Fibroblast of lung (primary cell): ENCODE data around the gene DHFR2. TPM values are rescaled to one million over a fixed set of nuclear protein-coding genes. Genes with fewer than 3 reads are reported as not detected.
A peak's percentile ranks its signal among the peaks of the same experiment; 100 is the strongest.

ENCODE experiments used
- DNase-seq, 2 donors: peaks; one replicate each; pipeline versions ENCODE4 v3.0.0 to v3.0.0-alpha.2; 2010; ENCODE audit warnings: low read depth in 2 of 2
- H2AFZ ChIP-seq: 2 replicates; pipeline ENCODE4 v1.5.1; 2012; ENCODE audit warnings: low read length, control low read depth, inconsistent platforms
- H3K27ac ChIP-seq: 2 replicates; pipeline ENCODE4 v1.5.1; 2011; ENCODE audit warnings: low read length, control low read depth; ENCODE audit not compliant: insufficient read depth
- H3K27me3 ChIP-seq: 2 replicates; pipeline ENCODE4 v1.5.1; 2011; ENCODE audit warnings: mild to moderate bottlenecking, low read length; ENCODE audit not compliant: control insufficient read depth, insufficient read depth
- H3K36me3 ChIP-seq: 2 replicates; pipeline ENCODE4 v1.5.1; 2011; ENCODE audit warnings: low read length; ENCODE audit not compliant: control insufficient read depth, insufficient read depth
- H3K4me1 ChIP-seq: 2 replicates; pipeline ENCODE4 v1.5.1; 2011; ENCODE audit warnings: low read length; ENCODE audit not compliant: control insufficient read depth, insufficient read depth; ENCODE audit errors: extremely low read depth
- H3K4me2 ChIP-seq: 2 replicates; pipeline ENCODE4 v1.5.1; 2011; ENCODE audit warnings: low read length, control low read depth; ENCODE audit not compliant: insufficient read depth; ENCODE audit errors: extremely low read depth
- H3K4me3 ChIP-seq, 4 experiments: fragments of 200-600 bp in 1 of 4; sonication (generic) in 1 of 4; replicated peaks in 1 of 4; 2 replicates each; pipeline ENCODE4 v1.5.1; 2011 to 2016; ENCODE audit warnings: low read length in 4 of 4, low read depth in 3 of 4, mild to moderate bottlenecking in 3 of 4, control low read depth in 2 of 4, inconsistent platforms in 1 of 4, mixed read lengths in 1 of 4; ENCODE audit not compliant: insufficient read depth in 1 of 4; ENCODE audit errors: control extremely low read depth in 1 of 4
- H3K79me2 ChIP-seq: 2 replicates; pipeline ENCODE4 v1.5.1; 2012; ENCODE audit warnings: mild to moderate bottlenecking, low read length, inconsistent platforms; ENCODE audit not compliant: control insufficient read depth, insufficient read depth
- H3K9ac ChIP-seq: 2 replicates; pipeline ENCODE4 v1.5.1; 2011; ENCODE audit warnings: mild to moderate bottlenecking, low read length, control low read depth; ENCODE audit not compliant: insufficient read depth
- H3K9me3 ChIP-seq: 2 replicates; pipeline ENCODE4 v1.5.1; 2012; ENCODE audit warnings: low read depth, low read length; ENCODE audit not compliant: control insufficient read depth, insufficient read depth
- H4K20me1 ChIP-seq: 2 replicates; pipeline ENCODE4 v1.5.1; 2011; ENCODE audit warnings: low read length; ENCODE audit not compliant: control insufficient read depth, insufficient read depth; ENCODE audit errors: extremely low read depth
- EZH2 ChIP-seq: IDR thresholded peaks from 2 replicates; pipeline ENCODE4 v1.5.1; 2012; ENCODE audit warnings: low read length, control low read depth, mild to moderate bottlenecking; ENCODE audit errors: missing control alignments
- polyA plus RNA-seq, 2 donors: library from polyadenylated mRNA; depleted of rRNA in 1 of 2; stranded (reverse) in 1 of 2; unstranded in 1 of 2; fragments of >200 nt; gene quantifications; 2 replicates each; pipeline ENCODE4 v1.2.1, GENCODE V29; 2011 to 2012; ENCODE audit warnings: missing spikeins in 1 of 2
- total RNA-seq: library from RNA; depleted of rRNA; stranded (reverse); fragments of >200 nt; gene quantifications from 2 replicates; pipeline ENCODE4 v1.2.1, GENCODE V29; 2014
- TF ChIP-seq, protein P1 (sequence below), 2 donors: IDR thresholded peaks in 1 of 2; conservative IDR thresholded peaks in 1 of 2; 1 replicate in 1 of 2; 2 replicates in 1 of 2; pipeline ENCODE4 v1.5.1; 2011 to 2012; ENCODE audit warnings: low read length in 2 of 2, control low read depth in 1 of 2, inconsistent platforms in 1 of 2, low read depth in 1 of 2, mild to moderate bottlenecking in 1 of 2

The DHFR2 gene
- total and polyA plus RNA-seq, 2 donors (not counting 1 experiment from before 2014, with no cell fraction given): 4.3 to 6.9 TPM

DNA sequence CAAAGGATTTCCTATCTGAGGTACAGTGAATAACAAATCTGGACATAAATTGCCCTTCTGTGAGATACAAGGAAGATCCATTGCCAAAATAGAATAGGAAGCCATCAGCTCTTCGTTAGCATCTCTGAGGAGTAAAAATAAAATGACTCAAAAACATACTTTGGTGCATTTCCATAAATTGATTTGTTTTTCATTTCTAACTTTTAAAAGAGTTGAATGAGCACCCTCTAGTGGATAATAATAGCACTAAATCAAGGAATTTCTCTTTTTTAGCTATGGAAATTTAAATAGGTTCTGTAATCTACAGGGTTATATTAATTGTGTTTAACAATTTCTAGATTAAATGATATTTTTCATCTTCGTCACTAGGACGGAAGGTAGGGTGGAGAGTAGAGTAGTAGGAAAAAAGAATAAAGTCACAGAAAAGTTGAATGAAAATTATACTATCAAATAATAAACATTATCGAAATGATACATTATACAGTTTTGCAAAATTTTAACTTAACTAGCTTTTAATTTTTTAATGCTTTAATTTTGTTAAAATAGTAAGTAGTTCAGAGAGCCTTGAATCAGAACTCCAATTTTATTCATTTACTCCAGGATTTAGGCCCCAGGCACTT is 6.6 kb upstream of the DHFR2 start:
- no peaks in the 10 kb centered on the region for H4K20me1 ChIP-seq
- no peaks in the 10 kb centered on the region for H3K27me3 ChIP-seq
- H3K79me2 ChIP-seq: peaks cover 5% of the 10 kb centered on the region
- peak overlapping the region; percentile 78 for H2AFZ ChIP-seq
- peak overlapping the region; percentile 49 for H3K4me2 ChIP-seq
- H3K36me3 ChIP-seq: no peaks in the 10 kb centered on the region
- H3K27ac ChIP-seq: peak overlapping the region; percentile 16
- DNase-seq: peak; percentile 17 to 57
- no peak overlapping the region for H3K4me3 ChIP-seq
- H3K9ac ChIP-seq: no peak overlapping the region
- H3K9me3 ChIP-seq: no peaks in the 10 kb centered on the region
- no peak for TF ChIP-seq EZH2
- TF ChIP-seq, protein P1, sequence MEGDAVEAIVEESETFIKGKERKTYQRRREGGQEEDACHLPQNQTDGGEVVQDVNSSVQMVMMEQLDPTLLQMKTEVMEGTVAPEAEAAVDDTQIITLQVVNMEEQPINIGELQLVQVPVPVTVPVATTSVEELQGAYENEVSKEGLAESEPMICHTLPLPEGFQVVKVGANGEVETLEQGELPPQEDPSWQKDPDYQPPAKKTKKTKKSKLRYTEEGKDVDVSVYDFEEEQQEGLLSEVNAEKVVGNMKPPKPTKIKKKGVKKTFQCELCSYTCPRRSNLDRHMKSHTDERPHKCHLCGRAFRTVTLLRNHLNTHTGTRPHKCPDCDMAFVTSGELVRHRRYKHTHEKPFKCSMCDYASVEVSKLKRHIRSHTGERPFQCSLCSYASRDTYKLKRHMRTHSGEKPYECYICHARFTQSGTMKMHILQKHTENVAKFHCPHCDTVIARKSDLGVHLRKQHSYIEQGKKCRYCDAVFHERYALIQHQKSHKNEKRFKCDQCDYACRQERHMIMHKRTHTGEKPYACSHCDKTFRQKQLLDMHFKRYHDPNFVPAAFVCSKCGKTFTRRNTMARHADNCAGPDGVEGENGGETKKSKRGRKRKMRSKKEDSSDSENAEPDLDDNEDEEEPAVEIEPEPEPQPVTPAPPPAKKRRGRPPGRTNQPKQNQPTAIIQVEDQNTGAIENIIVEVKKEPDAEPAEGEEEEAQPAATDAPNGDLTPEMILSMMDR (conservative IDR thresholded peaks at IDR 0.05 in 1 of 2, IDR thresholded peaks at IDR 0.05 in 1 of 2; ENCODE audit: low read depth in 1 of 2, low read length in 2 of 2): peak in 1 of 2 donors; percentile 37
- H3K4me1 ChIP-seq: no peaks in the 10 kb centered on the region

DNA sequence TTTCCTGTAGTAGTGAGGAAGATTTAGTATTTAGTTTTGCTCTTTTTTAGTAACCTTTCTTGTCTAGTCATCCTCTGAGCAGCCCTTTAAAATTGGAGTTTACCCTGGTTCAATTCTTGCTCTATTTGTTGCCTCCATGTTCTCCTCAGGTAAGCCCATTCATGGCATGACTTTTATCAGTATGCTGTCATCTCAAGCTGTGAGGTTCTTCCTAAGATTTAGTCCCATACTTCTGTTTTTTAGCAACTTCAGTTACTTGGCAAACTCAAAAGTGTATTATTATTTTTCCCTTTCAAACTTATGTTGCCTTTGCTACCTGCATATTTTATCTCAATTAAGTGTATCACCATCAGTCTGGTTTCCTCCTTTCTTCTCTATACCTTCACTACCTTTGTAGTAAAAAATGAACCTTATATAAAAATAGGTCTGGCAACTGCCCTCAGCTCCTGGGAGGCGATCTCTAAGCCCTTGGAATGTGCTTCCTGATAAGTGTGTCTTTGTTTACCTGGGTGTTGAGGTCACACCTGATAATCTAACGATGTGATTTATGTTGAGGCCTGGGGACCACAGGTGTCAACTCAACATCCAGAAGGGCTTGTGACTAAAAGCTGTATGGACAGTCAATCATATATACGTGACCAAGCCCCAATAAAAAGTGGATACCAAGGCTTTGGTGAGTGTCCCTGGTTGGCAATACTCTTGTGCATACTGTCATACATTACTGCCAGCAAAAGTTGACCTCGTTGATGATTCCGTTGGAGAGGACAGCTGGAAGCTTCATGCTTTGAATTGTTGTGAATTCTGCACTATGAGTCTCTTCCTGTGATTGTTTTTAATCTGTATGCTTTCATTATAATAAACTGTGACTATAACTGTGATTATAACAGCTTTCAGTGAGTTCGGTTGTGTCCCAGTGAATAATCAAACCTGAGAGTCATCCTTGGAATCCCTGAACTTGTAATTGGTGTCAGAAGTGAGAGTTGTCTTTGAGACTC is 4.1 kb upstream of the DHFR2 start:
- Histone ChIP-seq H3K79me2 (peaks cover 15% of the 10 kb centered on the region), H4K20me1 (no peaks in the 10 kb centered on the region), H3K4me1 (no peaks in the 10 kb centered on the region), H3K9ac (no peak overlapping the region), H3K4me3 (no peak overlapping the region), H2AFZ (no peak overlapping the region), H3K36me3 (no peaks in the 10 kb centered on the region), H3K27ac (no peak overlapping the region), H3K27me3 (no peaks in the 10 kb centered on the region), H3K4me2 (no peak overlapping the region), H3K9me3 (no peaks in the 10 kb centered on the region)
- TF ChIP-seq, protein P1 (conservative IDR thresholded peaks at IDR 0.05 in 1 of 2, IDR thresholded peaks at IDR 0.05 in 1 of 2; ENCODE audit: low read depth in 1 of 2, low read length in 2 of 2): no peak
- no peak for TF ChIP-seq EZH2
- DNase-seq: no peak

DNA sequence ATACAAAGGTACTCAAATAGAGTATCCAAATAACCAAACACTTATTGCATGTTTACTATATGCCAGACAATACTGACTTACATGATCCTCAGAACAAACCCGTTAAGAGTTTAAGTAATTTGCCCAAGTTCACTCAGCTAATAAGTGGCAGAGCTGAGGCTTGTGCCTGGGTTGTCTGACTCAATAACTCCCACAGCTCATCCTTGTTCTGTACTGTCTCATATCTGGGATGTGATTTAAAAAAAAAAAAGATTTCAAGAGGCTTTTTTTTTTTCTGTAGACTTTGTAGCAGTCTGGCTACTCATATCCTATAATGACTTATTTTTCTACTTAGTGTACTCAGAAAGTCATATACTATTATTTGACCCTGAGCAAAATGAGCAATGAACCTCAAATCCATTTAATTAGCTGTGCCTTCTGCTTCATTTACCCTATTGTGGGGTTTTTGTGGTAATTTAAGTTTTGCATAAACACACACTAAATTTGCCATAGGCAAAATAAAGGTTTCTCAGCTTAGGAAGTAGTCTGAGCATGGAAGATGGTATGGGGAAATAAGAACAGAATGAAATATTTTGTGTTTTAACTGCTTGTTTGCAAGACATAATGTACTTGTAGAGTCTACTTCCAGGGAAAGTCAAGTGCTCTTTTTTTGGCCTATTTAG is 3.2 kb upstream of the DHFR2 start:
- Histone ChIP-seq H3K9ac (no peak overlapping the region), H2AFZ (no peak overlapping the region), H3K4me2 (no peak overlapping the region), H3K79me2 (peaks cover 15% of the 10 kb centered on the region), H3K27me3 (no peaks in the 10 kb centered on the region), H4K20me1 (no peaks in the 10 kb centered on the region), H3K4me3 (no peak overlapping the region), H3K27ac (no peak overlapping the region), H3K9me3 (no peaks in the 10 kb centered on the region), H3K4me1 (no peaks in the 10 kb centered on the region), H3K36me3 (no peaks in the 10 kb centered on the region)
- no peak for DNase-seq
- TF ChIP-seq, protein P1 (conservative IDR thresholded peaks at IDR 0.05 in 1 of 2, IDR thresholded peaks at IDR 0.05 in 1 of 2; ENCODE audit: low read depth in 1 of 2, low read length in 2 of 2): no peak
- TF ChIP-seq EZH2: no peak
